Natural killer cell treated with Interleukin-12 subunit alpha and Interleukin-12 subunit beta and Interleukin-15 and Interleukin-18, amount 100 ng/mL, for 72 hours (primary cell): ENCODE data around the gene VTI1A. TPM values are rescaled to one million over a fixed set of nuclear protein-coding genes. Genes with fewer than 3 reads are reported as not detected.
"Not testable (repeated sequence)": the region's sequence is repeated elsewhere in the genome, so short reads cannot be mapped to it uniquely, and the experiment has no call there.

Experiments
- ATAC-seq, 2 donors: fragments of 150-1000 bp; cut with Tn5 transposase in 1 of 2; sonication (Bioruptor Pico), chemical (Tn5 transposase) in 1 of 2; 2 replicates each; pipeline ENCODE4 v1.10.0; 2021
- DNase-seq: peaks from one replicate; pipeline ENCODE4 v3.0.0; 2022; ENCODE audit warnings: low spot score
- H3K27ac Mint-ChIP-seq, 2 donors: 1 replicate in 1 of 2; 2 replicates in 1 of 2; pipeline ENCODE4 v1.8.0; 2022; ENCODE audit warnings: mixed read lengths in 2 of 2, mild to moderate bottlenecking in 1 of 2, moderate library complexity in 1 of 2
- H3K27me3 Mint-ChIP-seq, 2 donors: 1 replicate in 1 of 2; 2 replicates in 1 of 2; pipeline ENCODE4 v1.8.0; 2022; ENCODE audit warnings: mixed read lengths in 2 of 2
- H3K36me3 Mint-ChIP-seq: one replicate; pipeline ENCODE4 v1.8.0; 2022; ENCODE audit warnings: mixed read lengths
- H3K4me1 Mint-ChIP-seq, 2 donors: 1 replicate in 1 of 2; 2 replicates in 1 of 2; pipeline ENCODE4 v1.8.0; 2022; ENCODE audit warnings: low read depth in 2 of 2, mixed read lengths in 2 of 2, mild to moderate bottlenecking in 1 of 2
- H3K4me3 Mint-ChIP-seq: one replicate; pipeline ENCODE4 v1.8.0; 2022; ENCODE audit warnings: mixed read lengths
- H3K9me3 Mint-ChIP-seq: 2 replicates; pipeline ENCODE4 v1.8.0; 2022; ENCODE audit warnings: mixed read lengths
- total RNA-seq, 2 donors: library from RNA; stranded (reverse); gene quantifications; one replicate each; pipeline ENCODE4 v1.2.3, GENCODE V29; 2022

Gene VTI1A
- total RNA-seq = 10 to 100 TPM; 51.9 to 90.5 TPM

DNA sequence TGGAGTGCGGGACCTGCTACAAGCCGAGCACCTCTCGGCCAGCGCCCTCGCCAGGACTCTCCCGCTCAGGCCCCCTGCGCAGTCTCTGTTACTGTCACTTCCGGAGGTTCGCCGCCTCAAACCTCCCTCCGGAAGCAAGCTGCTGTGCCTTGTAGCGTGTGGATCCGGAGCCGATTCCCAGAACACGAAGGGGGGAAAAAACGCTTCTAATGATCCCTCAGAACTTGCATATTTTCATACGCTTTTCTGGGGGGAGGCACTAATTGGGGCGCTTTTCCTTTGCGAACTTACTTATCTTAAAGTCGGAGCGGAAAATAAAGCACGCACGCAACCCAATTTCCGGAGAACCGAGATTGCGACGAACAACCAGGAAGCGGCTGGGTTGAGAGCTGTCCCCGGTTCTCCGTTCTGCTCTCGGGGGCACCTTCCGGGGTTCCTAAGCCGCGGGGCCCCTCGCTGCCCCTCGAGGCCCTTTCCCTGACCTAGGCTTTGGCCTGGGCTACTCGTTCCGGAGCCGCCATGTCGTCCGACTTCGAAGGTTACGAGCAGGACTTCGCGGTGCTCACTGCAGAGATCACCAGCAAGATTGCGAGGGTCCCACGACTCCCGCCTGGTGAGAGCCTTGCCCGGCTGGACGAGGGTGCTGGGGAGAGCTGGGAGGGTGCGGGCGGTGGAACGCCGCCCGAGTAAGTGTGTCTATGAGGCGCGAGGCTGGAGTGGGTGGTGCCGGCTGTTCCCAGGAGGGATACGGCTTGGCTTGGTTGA is at the start of gene VTI1A, which contains the start of gene ZDHHC6:
TSS of gene VTI1A (plus strand) at position 361 of the 765 bp plus-strand sequence. CDS start at position 520, 159 bp downstream.
TSS of gene ZDHHC6 (minus strand) at position 60 of the 765 bp plus-strand sequence. CDS start 1,478 bp downstream, outside the sequence.
- Mint-ChIP-seq H3K4me3 (peak within 1 kb of the TSS; percentile 97), H3K4me1 (peaks cover 33 to 47% of the 10 kb centered on the region in 2 donors), H3K36me3 (peaks cover 11% of the 10 kb centered on the region), H3K27ac (peak within 1 kb of the TSS; percentile 91 to 93), H3K27me3 (no peaks in the 10 kb centered on the region), H3K9me3 (no peaks in the 10 kb centered on the region)
- ATAC-seq = peak; percentile 96 to 97
- peak; percentile 86 for DNase-seq

DNA sequence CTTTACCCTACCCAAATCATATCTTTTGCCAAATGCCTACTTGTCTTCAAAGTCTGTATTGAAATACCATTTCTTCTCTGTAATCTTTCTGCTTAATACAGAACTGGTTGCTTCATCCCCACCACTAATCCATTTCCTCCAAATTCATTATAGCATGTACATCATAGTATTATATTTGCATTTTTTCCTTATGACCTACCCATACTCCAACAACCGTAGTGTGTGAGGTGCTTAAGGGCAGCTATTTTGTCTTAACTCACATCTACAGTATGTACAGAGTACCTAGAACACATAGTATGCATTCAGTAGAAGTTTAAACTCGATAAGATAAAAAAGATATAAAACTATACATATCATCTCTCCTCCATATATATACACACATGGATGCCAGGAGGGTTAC is 49.4 kb upstream of the VTI1A start:
- Mint-ChIP-seq H3K4me1 (peaks cover 4 to 20% of the 10 kb centered on the region in 2 donors), H3K9me3 (no peaks in the 10 kb centered on the region)

DNA sequence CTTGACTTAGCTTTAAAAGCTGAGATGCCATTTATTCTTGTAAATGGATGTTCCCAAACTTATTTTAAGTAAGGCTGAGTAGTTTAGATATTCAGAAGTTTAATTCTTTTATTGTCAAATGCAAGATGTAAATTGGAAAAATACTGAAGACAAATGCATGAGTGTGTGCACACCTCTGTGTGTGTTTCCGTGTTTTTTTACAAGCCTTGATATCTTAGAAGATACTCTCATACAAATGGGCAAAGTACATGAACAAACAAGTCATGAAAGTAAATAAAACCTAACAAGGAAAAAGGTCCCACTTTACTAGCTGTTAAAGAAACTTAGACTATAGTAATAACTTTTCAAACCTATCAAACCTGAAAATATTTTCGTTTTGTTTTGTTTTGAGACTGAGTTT is 44.1 kb upstream of the VTI1A start:
- peak overlapping the region in 1 of 2 donors; percentile 0 for H3K27ac Mint-ChIP-seq
- H3K27me3 Mint-ChIP-seq = no peaks in the 10 kb centered on the region
- H3K4me1 Mint-ChIP-seq = peaks cover 5 to 14% of the 10 kb centered on the region in 2 donors
- no peak overlapping the region for H3K4me3 Mint-ChIP-seq
- H3K9me3 Mint-ChIP-seq = no peaks in the 10 kb centered on the region
- no peak for ATAC-seq
- H3K36me3 Mint-ChIP-seq = peaks cover 58% of the 10 kb centered on the region
- DNase-seq = no peak

More for the DNA sequence above, 49.4 kb upstream of the VTI1A start:
- H3K36me3 Mint-ChIP-seq = peaks cover 20% of the 10 kb centered on the region
- no peak overlapping the region for H3K27ac Mint-ChIP-seq
- no peak overlapping the region for H3K4me3 Mint-ChIP-seq
- H3K27me3 Mint-ChIP-seq = no peaks in the 10 kb centered on the region
- ATAC-seq = no peak
- no peak for DNase-seq

DNA sequence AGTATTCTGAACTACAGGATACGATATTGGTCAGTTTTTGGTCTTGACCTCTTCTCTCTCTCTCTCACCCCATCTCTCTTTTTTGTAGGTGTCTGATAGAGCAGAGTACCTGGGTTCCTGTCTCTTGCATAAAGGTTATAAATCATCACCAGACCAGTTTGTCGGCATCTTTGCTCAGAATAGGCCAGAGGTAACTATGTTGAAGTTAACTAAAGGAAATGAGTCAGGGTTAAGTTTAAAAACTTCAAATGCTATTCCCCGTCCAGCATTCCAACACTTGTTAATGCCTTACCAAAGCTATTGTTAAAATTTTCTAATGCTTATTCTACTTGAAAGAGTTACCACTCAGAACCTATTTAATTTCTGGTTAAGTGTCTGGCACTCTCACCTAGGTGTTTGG is 42.4 kb upstream of the VTI1A start:
- no peak for ATAC-seq
- H3K27me3 Mint-ChIP-seq = no peaks in the 10 kb centered on the region
- no peak overlapping the region for H3K4me3 Mint-ChIP-seq
- no peak overlapping the region for H3K27ac Mint-ChIP-seq
- peaks cover 5 to 14% of the 10 kb centered on the region in 2 donors for H3K4me1 Mint-ChIP-seq
- H3K36me3 Mint-ChIP-seq = peaks cover 63% of the 10 kb centered on the region
- H3K9me3 Mint-ChIP-seq = no peaks in the 10 kb centered on the region
- no peak for DNase-seq

DNA sequence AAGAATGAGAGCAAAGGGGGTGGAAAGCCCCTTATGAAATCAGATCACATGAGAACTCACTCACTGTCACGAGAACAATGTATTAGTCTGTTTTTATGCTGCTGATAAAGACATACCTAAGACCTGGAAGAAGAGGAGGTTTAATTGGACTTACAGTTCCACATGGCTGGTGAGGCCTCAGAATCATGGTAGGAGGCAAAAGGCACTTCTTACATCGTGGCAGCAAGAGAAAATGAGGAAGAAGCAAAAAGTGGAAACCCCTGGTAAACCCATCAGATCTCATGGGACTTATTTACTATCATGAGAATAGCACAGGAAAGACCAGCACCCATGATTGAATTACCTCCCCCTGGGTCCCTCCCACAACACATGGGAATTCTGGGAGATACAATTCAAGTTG is 40.2 kb upstream of the VTI1A start:
- H3K9me3 Mint-ChIP-seq = not testable (repeated sequence)
- peak overlapping the region in 1 of 2 donors; percentile 8 for H3K27ac Mint-ChIP-seq
- H3K36me3 Mint-ChIP-seq = peaks cover 58% of the 10 kb centered on the region

DNA sequence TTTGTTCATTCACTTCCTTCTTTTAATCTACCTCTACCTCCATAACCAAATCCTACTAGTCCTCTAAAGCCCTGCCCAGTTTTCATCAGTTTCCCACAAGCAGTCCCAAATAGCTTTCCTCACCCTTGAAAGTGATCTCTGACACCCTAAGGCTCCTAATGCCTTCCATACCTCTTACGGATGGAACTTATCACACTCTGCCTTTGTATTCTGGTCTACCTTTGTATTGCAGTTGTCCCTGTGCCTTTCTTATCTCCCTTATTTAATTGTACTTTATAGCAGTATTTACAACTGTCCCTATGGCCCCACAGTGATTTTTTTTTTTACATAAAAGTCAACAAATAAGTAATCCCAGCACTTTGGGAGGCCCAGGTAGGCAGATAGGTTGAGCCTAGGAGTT is 39.3 kb upstream of the VTI1A start:
- Mint-ChIP-seq H3K27ac (no peak overlapping the region), H3K4me3 (no peak overlapping the region), H3K4me1 (peaks cover 0 to 9% of the 10 kb centered on the region in 2 donors), H3K9me3 (no peaks in the 10 kb centered on the region), H3K36me3 (peaks cover 52% of the 10 kb centered on the region), H3K27me3 (no peaks in the 10 kb centered on the region)
- no peak for ATAC-seq
- no peak for DNase-seq

More for the DNA sequence above, 40.2 kb upstream of the VTI1A start:
- H3K27me3 Mint-ChIP-seq, ATAC-seq, H3K4me3 Mint-ChIP-seq, DNase-seq: not testable (repeated sequence)
- H3K4me1 Mint-ChIP-seq = peaks cover 3 to 12% of the 10 kb centered on the region in 2 donors

DNA sequence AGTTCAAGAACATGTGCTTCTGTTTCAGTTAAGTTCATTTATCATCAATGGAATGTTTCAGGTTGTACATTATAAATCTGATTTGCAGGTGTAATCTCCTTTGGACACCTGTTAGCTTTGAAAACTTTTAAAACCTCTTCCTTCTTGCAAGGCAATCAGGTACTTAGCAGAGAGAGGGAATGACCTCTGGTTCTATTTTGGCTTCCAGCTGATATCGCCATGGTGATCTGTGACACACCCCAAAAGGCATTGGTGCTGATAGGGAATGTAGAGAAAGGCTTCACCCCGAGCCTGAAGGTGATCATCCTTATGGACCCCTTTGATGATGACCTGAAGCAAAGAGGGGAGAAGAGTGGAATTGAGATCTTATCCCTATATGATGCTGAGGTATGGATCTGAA is 37.7 kb upstream of the VTI1A start:
- no peak for ATAC-seq
- no peak for DNase-seq
- H3K4me3 Mint-ChIP-seq = no peak overlapping the region
- no peaks in the 10 kb centered on the region for H3K9me3 Mint-ChIP-seq
- H3K4me1 Mint-ChIP-seq = peaks cover 0 to 8% of the 10 kb centered on the region in 2 donors
- peaks cover 46% of the 10 kb centered on the region for H3K36me3 Mint-ChIP-seq
- no peaks in the 10 kb centered on the region for H3K27me3 Mint-ChIP-seq
- H3K27ac Mint-ChIP-seq = no peak overlapping the region

DNA sequence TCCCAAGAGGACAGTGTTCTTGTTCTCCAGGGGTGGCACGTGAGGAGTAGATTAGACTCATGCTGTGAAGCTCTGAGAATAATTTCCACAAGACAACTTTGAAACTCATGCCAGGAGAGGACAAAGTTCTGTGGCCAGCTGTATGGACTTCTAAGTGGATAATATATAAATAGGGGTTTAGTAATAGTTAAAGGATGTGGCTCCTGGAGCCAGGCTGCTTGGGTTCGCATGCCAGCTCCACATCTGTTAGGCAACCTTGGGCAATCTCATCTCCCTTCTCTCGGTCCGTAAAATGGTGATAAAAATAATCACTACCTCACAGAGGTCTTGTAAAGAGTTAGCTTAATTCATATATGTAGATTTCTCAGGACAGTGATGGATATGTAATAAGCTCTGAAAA is 37.3 kb upstream of the VTI1A start:
- Mint-ChIP-seq H3K36me3 (peaks cover 41% of the 10 kb centered on the region), H3K27ac (no peak overlapping the region), H3K9me3 (no peaks in the 10 kb centered on the region), H3K4me1 (peaks cover 0 to 8% of the 10 kb centered on the region in 2 donors), H3K4me3 (no peak overlapping the region), H3K27me3 (no peaks in the 10 kb centered on the region)
- no peak for ATAC-seq
- DNase-seq = no peak

DNA sequence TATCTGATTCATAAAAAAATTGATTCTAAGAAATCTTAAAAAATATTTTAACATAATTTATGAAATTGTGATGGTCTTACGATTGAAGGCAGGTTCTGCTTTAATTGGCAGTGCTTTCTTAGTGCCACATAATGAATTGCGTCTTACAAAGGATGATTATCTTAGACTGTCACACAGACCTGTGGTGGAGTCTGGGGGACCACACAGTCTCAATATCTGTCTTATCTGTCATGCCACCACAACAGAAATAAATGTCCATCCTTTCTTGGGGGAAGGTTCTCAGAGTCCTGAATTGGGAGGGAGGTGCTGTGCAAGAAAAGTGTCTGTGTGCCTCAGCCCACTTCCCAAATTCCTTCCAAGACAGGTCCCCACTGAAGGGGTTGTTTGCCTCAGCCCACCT is 34.3 kb upstream of the VTI1A start:
- Mint-ChIP-seq H3K27ac (no peak overlapping the region), H3K27me3 (no peaks in the 10 kb centered on the region), H3K36me3 (peaks cover 30% of the 10 kb centered on the region), H3K4me1 (peaks cover 0 to 7% of the 10 kb centered on the region in 2 donors), H3K4me3 (no peak overlapping the region), H3K9me3 (no peaks in the 10 kb centered on the region)
- ATAC-seq (no peak), DNase-seq (no peak)

DNA sequence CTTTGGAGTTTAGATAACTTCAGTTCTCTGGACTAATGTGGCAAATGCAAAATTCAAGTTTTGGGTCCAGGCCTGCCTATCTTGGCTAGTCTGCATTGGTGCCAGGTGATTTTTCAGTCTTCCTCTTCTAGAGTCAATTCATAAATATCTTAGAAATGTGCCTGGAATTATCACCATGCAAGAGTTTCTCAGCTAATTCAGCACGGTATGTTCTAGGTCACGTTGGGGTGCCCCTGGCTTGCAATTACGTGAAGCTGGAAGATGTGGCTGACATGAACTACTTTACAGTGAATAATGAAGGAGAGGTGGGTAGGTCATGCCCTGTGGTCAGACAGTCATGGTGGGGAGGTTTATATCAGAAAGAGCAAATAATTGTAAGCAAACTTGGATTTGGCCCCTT is 25.3 kb upstream of the VTI1A start:
- Mint-ChIP-seq H3K4me1 (peaks cover 0 to 4% of the 10 kb centered on the region in 2 donors), H3K4me3 (no peak overlapping the region), H3K27me3 (no peaks in the 10 kb centered on the region), H3K27ac (peak overlapping the region in 1 of 2 donors; percentile 54), H3K9me3 (no peaks in the 10 kb centered on the region), H3K36me3 (peaks cover 21% of the 10 kb centered on the region)
- no peak for DNase-seq
- ATAC-seq = no peak

DNA sequence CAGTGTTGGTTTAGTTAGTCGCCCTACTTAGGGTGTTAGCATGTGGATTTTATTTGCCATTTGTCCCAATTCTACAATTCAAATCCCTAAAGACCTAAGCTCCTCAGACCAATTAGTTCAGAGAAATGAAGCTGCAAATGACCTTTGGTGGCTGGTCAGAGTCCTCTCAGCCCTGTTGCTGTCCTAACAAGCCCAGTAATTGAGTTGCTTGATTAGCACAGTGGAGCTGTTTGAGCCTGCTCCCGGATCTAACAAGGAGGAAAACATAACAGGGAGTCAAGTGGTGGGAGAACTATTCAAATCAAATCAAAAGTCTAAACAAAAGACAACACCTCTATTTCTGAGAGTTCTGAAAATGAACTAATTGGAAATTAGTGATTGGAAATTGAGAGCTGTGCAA is 22.4 kb upstream of the VTI1A start:
- Mint-ChIP-seq H3K36me3 (peaks cover 40% of the 10 kb centered on the region), H3K27me3 (no peaks in the 10 kb centered on the region), H3K4me1 (peaks cover 7 to 9% of the 10 kb centered on the region in 2 donors), H3K4me3 (no peak overlapping the region), H3K9me3 (no peaks in the 10 kb centered on the region), H3K27ac (no peak overlapping the region)
- ATAC-seq (no peak), DNase-seq (no peak)

DNA sequence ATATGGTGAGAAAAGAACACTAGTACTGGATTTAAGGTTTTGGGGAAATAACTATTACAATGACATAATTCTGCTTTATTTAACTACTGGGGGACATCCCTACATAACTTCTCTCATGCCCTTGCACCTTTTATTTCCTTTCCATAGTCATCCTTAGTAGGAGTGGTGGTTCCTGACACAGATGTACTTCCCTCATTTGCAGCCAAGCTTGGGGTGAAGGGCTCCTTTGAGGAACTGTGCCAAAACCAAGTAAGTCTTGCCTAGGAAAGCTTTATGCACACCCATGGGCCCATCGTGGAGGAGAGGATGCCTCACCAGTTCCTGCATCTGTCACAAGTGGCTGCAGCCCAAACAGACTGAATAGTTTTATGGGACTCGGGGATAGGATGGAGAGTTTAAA is 20.9 kb upstream of the VTI1A start:
- H3K4me1 Mint-ChIP-seq = peaks cover 7 to 9% of the 10 kb centered on the region in 2 donors
- no peaks in the 10 kb centered on the region for H3K27me3 Mint-ChIP-seq
- DNase-seq (no peak), ATAC-seq (no peak)
- no peak overlapping the region for H3K4me3 Mint-ChIP-seq
- H3K27ac Mint-ChIP-seq = peak overlapping the region in 1 of 2 donors; percentile 3
- H3K36me3 Mint-ChIP-seq = peaks cover 41% of the 10 kb centered on the region
- no peaks in the 10 kb centered on the region for H3K9me3 Mint-ChIP-seq

DNA sequence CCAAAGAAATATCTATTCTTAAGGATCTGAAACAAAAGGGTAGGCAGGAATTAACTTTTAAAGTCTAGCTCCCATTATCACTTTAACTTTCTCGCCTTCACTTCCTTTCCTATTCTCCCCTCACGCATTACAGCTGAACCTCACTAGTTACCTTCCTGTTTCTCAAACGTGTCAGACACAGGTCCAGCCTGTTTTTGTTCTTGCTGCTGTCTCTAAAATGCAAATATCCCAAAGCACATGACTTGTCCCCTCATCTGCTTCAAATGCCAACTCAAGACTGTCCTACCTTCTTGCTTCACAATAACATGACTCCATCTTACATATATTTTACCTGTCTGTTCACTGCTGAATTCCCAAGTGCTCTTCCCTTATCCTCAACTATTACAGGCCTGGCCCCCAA is 17.9 kb upstream of the VTI1A start:
- H3K27ac Mint-ChIP-seq = peak overlapping the region; percentile 16 to 58
- H3K27me3 Mint-ChIP-seq = no peaks in the 10 kb centered on the region
- H3K9me3 Mint-ChIP-seq = no peaks in the 10 kb centered on the region
- peak in 1 of 2 donors; percentile 33 for ATAC-seq
- peaks cover 5 to 7% of the 10 kb centered on the region in 2 donors for H3K4me1 Mint-ChIP-seq
- DNase-seq = no peak
- H3K36me3 Mint-ChIP-seq = peaks cover 40% of the 10 kb centered on the region
- no peak overlapping the region for H3K4me3 Mint-ChIP-seq

DNA sequence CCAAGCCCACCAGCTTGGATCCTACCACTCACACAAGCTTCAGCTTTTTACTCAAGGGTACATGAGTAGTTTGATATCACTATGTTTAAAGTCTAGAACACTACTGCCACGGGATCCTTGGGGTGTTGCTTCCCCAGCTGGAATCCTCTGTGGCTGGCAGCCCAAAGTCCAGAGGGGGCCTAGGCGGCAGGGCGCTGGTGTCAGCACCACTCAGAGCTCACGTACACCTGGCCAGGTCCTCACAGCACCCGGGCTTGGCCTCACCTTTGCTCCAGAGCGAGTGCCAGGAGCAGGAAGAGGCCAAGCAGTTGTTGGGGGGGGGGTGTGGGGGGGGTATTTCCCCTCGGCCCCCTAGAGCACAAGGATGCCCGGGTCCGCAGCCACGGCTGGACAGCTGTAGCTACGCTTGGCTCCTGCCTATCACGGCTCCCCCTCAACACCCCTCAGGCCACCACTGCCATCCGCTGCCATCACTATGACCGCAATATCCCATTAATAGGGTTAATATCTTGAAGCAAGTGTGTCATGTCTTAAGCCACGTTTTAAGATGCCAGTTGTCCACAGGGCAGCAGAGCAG is 17.3 kb upstream of the VTI1A start:
- Mint-ChIP-seq H3K27me3 (no peaks in the 10 kb centered on the region), H3K4me1 (peaks cover 5 to 7% of the 10 kb centered on the region in 2 donors), H3K36me3 (peaks cover 38% of the 10 kb centered on the region), H3K27ac (peak overlapping the region; percentile 22 to 58), H3K9me3 (no peaks in the 10 kb centered on the region), H3K4me3 (no peak overlapping the region)
- DNase-seq = no peak
- no peak for ATAC-seq
